NCI-H460 (cell line): ENCODE measurements around the gene TMEM45A. TPM values are rescaled to one million over a fixed set of nuclear protein-coding genes. Genes with fewer than 3 reads are reported as not detected.
"Not testable (repeated sequence)": the region's sequence is repeated elsewhere in the genome, so short reads cannot be mapped to it uniquely, and the experiment has no call there.

Experiments
- DNase-seq: peaks from one replicate; pipeline ENCODE4 v3.0.0-alpha.2; 2016; ENCODE audit warnings: low read depth; ENCODE audit errors: extremely low read depth
- total RNA-seq: library from RNA; depleted of rRNA; stranded (reverse); fragments of >200 nt; shearing (Covaris generic); gene quantifications from 2 replicates; pipeline ENCODE4 v1.2.3, GENCODE V29; 2014

The TMEM45A gene
- total RNA-seq, 1 experiment from 2014 or later: 6.5 TPM

DNA sequence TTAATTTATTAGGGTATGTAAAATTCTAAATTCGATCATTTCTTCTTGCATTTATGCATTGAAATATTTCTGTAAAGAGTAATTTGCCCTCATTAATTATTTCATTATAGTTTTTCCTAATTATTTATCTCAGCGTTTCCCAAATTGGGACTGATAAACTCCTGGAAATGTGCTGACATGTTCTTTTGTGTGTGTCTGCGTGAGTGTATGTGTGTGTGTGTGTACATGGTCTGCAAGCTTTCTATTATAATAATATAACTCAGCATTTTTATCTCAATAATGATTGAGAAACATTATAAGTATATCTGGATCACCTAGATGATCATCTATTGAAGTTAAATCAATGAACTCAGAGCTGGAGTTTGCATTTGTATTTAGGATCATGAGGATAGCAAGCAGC lies 38.7 kb downstream of the TMEM45A start:
- no peak for DNase-seq

DNA sequence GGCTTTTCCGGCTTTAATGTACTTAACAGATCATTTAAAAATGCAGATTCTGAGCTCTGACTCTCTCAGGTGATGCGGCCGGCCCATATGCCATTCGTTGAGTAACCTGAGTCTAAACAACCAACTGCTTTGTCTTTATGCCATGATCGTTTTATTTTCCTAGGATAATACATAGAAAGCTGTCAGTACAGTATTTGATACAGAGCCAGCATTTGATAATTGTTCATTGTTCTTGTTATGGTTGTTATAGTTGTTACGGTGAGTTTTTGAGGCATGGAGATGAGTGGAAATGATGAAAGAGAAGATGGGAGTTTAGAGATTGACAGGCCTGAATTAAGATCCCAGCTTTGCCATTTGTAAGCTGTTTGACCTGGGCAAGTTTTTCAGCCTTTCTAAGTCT lies 40.0 kb downstream of the TMEM45A start:
- no peak for DNase-seq

DNA sequence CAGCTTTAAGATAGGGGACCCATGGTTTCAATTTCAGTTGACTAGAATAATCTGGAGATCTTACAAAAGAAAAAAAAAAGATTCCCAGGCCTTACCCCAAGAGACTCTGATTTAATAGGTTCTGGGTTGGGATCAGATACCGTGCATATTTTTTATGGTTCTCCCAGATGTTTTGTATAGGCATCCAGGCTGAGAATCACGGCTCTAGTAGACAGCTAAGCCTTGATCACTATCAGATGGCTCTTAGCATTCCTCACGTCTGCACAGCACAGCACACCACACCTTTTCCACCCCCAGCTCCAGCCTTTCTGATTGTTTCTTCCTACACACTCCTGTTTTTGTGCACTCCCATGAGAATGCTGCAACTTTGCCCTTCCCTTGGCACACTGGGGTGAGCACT lies 40.8 kb downstream of the TMEM45A start:
- DNase-seq: no peak

DNA sequence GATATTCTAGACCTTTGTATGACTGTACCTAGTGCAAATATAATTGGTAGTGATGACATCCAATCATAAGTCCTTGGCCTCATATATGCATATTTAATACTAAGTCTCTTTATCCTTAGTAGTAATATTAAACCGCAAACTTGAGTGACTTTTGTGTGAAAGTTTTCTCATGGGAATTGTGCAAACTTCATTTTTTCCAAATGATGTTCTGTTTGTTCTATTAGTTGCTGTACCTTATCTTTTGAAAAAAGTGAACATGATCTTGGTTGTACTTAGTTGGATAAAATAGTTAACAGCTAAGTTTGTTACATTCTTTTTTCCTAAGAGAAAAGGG lies 43.2 kb downstream of the TMEM45A start:
- no peak for DNase-seq

DNA sequence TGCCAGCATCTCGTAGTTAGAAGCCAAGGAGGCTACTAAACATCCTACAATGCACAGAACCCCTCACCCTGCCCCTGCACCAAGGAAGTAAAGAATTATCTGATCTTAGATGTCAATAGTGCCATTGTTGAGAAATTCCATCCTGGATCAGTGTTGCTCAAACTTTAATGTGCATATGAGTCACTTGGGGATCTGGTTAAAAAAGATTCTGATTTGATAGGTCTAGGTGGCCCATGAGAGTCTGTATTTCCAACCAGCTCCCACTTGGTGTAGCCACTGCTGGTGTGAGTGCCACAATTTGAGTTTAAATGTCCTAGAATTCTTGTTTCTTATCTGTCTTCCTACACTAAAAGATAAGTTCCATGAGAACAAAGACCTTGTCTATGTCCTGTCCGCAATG lies 43.7 kb downstream of the TMEM45A start:
- DNase-seq: no peak

DNA sequence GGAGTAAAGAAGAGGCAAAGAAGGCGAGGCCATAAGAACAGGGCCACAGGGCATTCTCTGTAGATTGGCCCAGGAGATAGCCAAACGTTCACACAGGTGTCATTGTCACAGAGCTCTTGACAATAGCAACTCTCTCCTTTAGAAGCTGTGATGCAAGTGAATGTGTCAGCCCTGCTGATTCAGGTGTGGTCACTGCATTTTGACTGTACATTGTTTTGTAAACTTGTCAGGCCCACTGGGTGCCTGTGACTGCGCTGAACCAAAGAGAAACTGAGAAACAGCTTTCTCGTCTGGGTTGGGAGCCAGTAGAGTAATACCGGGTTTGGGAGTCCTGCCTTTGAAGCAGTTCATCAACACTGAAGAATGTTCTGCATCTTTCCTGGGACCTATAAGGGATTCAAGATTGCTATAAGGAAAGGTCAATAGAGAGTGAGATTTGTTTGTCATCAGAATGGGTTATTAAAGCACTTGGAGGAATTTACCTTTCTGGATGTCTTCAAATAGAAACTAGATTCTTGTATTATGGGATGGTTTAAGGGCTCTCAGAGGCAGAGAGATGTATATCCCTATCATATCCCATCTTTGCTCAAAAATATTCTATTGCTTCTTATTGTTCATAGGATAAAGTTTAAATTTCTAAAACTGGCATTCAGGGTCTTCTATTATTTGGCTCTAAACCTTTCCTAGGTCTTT lies 45.4 kb downstream of the TMEM45A start:
- DNase-seq: no peak

DNA sequence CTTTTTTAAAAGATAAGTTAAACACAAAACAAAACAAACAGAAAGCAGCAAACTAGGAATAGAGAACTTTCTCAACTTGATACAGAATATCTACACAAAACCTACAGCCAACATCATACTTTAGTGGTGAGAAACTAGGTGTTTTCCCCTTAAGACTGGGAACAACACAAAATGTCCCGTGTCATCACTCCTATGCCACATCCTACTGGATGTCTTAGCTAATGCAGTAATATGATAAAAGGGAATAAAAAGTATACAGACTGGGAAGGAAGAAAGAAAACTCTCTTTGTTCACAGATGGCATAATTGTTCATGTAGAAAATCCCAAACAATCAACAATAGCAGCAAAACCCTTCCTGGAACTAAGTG lies 45.9 kb downstream of the TMEM45A start:
- no peak for DNase-seq

DNA sequence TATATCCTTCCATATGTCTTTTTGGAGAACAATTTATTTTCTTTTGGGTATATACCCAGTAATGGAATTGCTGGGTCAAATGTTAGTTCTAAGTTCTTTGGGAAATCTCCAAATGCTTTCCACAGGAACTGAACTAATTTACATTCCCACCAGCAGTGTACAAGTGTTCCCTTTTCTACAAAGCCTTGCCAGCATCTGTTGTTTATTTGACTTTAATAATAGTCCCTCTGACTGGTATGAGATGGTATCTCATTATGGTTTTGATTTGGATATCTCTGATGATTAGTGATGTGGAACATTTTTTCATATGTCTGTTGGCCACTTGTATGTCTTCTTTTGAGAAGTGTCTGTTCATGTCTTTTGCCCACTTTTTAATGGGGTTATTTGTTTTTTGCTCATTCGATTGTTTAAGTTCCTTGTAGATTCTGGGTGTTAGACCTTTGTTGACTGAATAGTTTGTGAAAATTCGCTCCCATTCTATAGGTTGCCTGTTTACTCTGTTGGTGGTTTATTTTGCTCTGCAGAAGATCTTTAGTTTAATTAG lies 48.4 kb downstream of the TMEM45A start:
- no peak for DNase-seq

DNA sequence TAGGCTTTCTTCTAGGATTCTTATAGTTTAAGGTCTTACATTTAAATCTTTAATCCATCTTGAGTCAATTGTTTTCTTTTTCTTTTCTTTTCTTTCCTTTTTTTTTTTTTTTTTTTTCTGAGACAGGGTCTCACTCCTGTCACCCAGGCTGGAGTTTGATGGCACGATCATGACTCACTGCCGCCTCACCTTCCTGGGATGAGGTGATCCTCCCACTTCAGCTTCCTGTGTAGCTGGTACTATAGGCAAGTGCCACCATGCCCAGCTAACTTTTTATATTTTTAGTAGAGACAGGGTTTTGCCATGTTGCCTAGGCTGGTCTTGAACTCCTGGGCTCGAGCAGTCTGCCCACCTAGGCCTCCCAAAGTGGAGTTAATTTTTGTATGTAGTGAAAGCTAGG lies 49.0 kb downstream of the TMEM45A start:
- DNase-seq: not testable (repeated sequence)

DNA sequence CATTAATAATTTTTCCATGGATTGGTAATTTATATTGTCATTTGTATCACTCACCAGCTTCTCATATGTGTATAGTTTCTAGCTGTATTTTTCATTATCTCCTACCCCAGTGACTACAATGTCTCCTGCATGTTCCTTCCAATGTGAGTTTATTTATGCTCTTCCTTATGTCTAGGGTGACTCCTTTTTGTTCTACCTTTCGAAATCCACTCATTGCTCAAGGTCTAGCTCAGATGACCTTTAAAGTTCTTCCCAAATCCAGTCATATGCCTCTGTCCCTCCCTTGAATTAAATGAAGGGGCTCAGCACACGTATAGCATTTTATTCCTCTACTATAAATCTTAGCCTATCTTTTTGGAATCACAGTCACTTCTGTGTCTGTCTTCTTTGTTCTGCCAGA lies 53.0 kb downstream of the TMEM45A start:
- DNase-seq: no peak

DNA sequence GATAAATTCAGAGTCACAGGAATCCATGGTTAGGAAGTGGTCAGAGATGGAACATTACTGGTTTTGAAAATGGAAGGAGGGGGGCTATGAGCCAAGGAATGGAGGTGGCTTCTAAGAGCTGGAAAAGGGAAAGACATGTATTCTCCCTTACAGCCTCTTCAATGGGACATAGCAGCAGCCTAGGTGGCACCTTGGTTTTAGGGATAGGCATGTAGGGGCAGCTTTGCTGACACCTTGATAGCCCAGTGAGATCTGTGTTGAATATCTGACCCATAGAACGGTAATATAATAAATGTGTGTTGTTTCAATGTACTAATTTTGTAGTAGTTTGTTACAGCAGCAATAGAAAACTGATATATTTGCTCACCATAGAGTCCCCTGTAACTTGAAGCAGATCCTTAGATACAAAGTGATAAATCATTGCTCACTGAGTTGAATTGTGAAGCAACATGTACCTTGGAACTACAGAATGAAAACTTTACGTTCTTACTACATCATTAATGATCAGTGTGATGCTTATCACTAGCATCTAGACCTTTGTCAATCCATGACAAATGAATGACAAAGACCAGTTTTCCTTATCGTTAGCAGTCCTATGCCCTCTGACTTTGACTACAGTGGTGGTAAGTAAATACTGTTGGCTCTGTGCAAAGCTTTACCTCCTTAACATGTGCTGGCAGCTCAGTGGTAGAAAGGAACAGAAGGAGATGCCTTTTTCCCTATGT lies 53.8 kb downstream of the TMEM45A start:
- no peak for DNase-seq

DNA sequence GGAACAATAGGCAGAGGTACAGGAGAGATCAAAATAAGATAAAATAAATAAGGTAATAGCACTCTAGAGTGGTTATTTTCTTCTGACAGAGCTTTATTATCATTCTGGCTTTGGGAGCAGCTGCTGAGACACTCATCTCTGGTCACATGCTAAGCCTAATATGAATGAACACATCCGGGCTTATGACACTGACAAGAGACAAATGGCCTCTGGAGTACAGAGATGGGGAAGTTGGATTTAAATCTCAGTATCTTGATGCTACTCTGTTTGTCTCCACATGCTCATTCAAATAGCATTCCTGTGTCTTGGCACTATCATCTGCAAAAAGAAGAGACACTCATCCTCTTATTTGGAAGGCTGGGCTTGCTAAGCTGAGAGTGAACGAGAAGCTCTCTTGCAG lies 55.6 kb downstream of the TMEM45A start:
- no peak for DNase-seq

DNA sequence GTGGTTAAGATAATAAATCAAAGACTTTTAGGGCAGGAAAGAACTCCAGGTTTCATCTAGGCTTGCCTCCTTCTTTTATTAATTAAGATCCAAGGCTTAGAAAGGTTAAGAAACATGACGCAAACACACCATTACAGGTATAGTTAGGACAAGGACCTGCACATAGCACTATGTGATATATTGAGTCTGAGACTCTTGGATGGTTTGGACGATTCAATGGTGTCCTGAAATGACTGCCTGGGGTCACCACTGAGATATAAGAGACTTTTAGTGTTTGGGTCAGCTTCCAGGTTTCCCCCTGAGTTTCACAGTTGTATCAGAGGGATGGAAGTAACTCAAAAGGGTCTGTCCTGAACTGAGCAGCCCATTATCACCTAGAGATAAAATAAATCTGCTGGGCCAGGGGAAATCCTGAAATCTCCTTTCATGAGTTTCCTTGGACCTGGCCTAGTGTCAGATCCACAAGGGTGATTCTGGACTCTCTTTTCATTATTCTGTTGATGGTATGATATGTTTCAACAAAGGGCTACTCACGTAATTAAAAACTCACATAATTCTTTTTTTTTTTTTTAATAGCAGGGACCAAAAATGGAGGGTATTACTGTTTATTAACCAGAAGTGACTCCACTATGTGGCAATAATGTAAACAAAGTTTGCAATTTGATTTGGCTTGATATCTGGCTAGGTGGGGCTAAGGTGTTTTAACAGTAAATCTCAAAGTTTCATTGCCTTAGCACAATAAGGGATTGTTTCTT lies 61.4 kb downstream of the TMEM45A start:
- DNase-seq: no peak

DNA sequence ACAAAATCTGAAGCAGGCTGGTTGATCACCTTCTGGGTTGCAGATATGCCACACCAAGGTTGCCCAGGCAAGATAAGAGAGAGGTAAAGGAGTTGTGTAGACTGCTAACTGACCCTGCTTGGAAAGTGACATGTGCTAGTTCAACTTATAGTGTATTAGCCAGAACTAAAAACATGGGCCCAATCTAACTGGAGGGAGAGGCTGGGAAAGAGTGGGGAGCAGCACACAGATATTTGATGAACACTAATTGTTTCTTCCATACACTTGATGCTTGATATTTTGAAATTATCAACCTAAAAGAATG lies 61.9 kb downstream of the TMEM45A start:
- no peak for DNase-seq

DNA sequence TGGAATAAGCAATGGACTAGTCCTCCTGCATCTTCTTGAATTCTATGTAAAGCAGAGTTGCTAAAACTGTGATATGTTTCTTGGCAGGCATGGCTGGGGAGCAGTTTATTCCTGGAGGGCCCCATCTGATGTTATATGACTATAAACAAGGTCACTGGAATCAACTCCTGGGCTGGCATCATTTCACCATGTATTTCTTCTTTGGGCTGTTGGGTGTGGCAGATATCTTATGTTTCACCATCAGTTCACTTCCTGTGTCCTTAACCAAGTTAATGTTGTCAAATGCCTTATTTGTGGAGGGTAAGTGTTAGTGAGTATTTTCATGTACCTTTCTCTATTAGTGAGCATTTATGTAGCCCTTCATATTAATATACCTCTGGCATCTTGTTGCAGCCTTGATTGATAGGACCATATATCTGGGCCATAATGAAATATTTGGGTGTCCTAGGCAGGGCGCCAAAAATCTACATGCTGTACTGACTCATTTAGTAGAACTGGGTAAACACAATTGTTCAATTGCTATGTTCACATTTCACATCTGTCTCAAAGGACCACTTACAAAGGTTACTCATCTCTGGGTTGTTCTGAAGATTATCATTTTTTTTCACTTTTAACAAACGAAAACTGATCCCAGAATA lies 64.4 kb downstream of the TMEM45A start:
- DNase-seq: peak; percentile 6

DNA sequence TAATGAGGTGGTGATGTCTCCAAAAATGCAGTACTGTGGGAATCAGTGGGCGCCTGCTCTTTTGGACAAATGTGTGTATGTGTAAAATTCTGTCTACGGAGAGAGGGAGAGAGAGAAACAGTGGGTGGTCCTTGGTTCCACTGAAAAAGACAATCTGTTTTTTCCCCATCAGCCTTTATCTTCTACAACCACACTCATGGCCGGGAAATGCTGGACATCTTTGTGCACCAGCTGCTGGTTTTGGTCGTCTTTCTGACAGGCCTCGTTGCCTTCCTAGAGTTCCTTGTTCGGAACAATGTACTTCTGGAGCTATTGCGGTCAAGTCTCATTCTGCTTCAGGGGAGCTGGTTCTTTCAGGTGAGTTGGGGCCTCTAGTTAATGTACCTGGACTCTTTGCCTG lies 65.8 kb downstream of the TMEM45A start:
- DNase-seq: no peak

DNA sequence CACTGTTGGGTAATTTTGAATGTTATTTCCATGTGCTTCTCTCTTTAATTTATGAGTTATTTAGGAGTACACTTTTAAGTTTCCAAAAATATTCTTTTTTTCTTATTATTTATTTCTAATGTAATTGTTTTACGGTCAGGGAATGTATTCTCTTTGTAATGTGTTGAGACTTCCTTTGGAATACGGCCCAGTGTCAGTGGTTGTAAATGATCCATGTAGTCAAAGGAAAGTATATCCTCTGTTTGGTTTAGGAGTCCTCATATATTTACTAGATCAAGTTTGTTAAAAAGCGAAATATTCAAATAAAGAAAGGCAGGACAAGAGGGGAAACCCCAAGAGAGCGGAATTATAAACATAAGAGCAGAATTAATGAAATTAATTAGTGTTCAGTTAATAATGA lies 68.0 kb downstream of the TMEM45A start:
- no peak for DNase-seq

DNA sequence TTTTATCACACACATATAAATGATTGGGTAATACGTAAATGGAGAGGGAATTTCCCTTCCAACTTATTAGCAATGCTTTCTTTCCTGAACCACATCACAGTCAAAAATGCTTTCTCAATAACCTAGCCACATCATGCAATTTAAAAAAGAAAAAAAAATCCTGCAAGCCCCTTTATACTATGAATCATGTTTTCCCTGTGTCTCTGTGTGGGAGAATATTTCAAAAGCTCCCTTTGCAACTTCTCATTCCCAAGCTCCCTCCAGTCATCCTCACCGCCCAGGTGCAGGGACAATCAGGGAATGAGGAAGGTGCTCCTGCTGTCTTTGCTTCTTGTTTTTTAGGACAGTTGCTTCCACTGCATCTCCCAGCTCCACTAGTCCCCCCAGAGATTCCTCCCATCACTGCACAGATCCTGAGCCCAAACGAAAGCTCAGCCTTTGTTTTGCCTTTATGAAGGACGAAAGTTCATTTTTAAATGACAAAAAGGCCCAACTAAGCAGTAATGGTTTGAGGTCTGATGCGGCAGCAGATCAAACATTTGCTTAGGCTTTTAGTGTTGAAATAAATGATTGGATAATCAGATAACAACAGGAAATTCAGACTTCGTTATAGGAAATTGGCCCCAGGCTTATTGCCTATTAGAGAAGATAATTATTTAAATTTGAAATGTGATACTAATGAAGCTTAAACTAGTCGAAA lies 69.2 kb downstream of the TMEM45A start:
- no peak for DNase-seq

DNA sequence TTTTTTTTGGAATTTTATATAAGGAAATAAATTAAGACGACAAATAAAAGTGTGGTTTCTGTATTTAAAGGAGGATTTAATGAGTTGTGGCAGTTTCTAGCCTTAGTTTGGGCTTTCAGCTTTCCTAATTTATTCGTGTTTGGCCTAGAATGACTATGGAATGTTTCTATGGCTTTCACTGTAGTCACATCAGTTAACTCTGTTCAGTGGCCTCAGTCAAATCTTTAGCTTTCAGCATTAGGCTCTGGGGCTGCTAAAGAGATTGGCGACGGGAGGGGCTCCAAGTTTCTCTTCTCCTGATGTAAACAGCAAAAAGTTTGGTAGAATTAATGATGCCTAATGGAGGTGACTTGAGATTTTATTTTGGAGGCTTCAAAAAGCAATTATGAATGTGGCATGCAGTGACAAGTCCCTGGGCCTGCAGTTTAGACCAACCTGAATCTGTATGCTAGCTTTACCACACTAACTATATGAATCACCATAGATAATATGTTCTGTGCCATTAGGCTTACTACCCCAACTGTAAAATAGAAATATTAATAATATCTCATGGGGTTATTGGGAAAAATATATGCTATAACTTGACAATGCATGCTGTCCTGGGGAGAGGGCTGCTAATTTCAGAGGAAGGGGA lies 69.9 kb downstream of the TMEM45A start:
- no peak for DNase-seq

DNA sequence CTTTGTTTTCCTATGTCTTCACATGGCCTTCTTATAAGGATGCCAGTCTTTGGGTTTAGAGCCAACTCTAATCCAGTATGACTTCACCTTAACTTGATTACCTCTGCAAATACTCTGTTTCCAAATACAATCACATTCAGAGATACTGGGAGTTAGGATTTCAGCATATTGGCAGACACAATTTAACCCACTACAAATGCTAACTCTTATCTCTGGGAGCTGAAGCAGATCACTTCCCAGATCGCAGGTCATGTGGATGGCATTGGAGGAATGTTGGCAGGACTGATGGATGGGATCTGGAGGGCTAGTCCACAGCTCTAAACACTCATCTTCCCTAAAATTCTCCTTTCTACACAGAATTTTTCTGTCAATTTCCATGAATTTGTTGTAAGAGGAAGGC lies 70.8 kb downstream of the TMEM45A start:
- DNase-seq: no peak
